GM12872 (cell line): ENCODE measurements around the gene CCDC68.

Experiments
- CTCF ChIP-seq: IDR thresholded peaks from 3 replicates; pipeline ENCODE4 v1.5.1; 2011; ENCODE audit warnings: low read depth, mild to moderate bottlenecking, low read length, moderate library complexity; ENCODE audit not compliant: insufficient read depth

CCDC68 gene

GRCh38 chr18:54859667-54860421 lies 99.4 kb downstream of the CCDC68 start:
- no peak for TF ChIP-seq CTCF

- no peak for TF ChIP-seq CTCF
Observed at GRCh38 chr18:54857499-54857898, 101.8 kb downstream of the CCDC68 start.

DNA sequence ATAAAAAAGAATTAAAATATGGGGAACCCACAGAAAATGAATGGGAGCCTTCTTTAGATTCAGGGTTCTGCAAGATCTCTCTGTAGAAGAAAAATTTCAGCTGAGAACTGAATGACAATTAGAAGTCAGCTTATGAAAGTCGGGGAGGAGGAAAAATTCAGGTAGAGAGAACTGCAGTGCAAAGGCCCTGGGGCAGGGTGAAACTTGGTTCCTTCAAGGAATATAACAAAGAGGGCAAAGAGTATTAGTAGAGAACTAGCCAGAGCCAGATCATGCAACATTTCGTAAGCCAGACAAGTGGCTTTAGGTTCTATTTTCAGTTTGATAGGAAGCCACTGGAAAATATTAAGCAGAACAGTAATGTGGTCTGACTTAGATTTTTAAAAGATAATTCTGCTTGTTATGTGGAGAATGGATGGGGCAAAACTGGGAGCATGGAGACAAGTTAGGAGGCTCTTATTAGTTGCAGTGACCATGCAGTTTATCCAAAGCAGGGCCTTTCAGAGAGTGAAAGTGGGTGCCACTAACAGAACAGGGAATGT lies 103.1 kb downstream of the CCDC68 start:
- no peak for TF ChIP-seq CTCF

- no peak for TF ChIP-seq CTCF
Observed at GRCh38 chr18:54852780-54853675, 106.2 kb downstream of the CCDC68 start.
